HEK293T (cell line): Measurements from ENCODE around the gene NDN.

Experiments used
- ARNT ChIP-seq: fragments of 450-650 bp; IDR thresholded peaks from 2 replicates; pipeline ENCODE4 v1.6.1; 2017; ENCODE audit warnings: mild to moderate bottlenecking
- BHLHE40 ChIP-seq: fragments of 450-650 bp; IDR thresholded peaks from 2 replicates; pipeline ENCODE4 v1.6.1; 2016; ENCODE audit warnings: mild to moderate bottlenecking, moderate library complexity, borderline replicate concordance
- ELF4 ChIP-seq: fragments of 450-650 bp; IDR thresholded peaks from 2 replicates; pipeline ENCODE4 v1.6.1; 2017; ENCODE audit warnings: antibody characterized with exemption
- FOXK2 ChIP-seq: fragments of 450-650 bp; IDR thresholded peaks from 2 replicates; pipeline ENCODE4 v1.6.1; 2016; ENCODE audit warnings: mild to moderate bottlenecking
- SUZ12 ChIP-seq: fragments of 450-650 bp; IDR thresholded peaks from 2 replicates; pipeline ENCODE4 v1.6.1; 2016; ENCODE audit warnings: mild to moderate bottlenecking
- TARDBP ChIP-seq: fragments of 450-650 bp; IDR thresholded peaks from 2 replicates; pipeline ENCODE4 v1.6.1; 2016

DNA sequence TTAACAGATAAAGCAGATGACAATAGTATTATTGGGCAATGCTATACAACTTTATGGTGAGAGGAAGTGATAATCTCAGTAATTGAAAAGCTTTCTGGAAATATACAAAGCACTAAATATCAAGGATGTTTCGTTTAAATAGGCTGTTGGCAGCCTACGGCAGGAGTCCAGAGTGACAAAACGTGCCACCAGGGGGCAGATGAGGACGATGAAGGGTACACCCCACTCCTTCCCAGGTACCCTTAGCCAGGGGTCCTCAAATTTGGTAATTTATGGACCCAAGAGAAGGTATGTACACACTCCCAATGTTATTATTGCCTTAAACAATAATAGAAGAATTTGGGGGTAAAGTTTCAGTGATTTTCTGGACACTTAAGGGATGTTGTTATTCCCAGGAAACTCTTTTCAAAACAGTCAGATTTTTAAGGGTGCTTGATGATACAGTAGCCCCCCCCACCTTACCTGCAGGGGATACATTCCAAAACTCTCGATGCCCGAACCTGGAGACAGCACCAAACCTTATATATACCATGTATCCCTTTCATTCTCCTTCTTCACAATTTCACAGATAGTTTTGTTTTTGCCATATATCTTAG is 38.1 kb downstream of the NDN start:
- no peak for TF ChIP-seq TARDBP
- TF ChIP-seq BHLHE40, result no peak
- no peak for TF ChIP-seq ARNT
- no peak for TF ChIP-seq FOXK2
- TF ChIP-seq ELF4, result no peak
- TF ChIP-seq SUZ12, result no peak
